Body of pancreas (tissue), 4 donors: ENCODE results near the gene AFF3. TPM values are rescaled to one million over a fixed set of nuclear protein-coding genes. Genes with fewer than 3 reads are reported as not detected.

Source experiments
- ATAC-seq: fragments of 150-250 bp; one replicate; pipeline ENCODE4 v1.9.1; 2016
- DNase-seq, 4 donors: peaks; one replicate each; pipeline ENCODE4 v3.0.0-alpha.2; 2019
- H3K27ac ChIP-seq, 4 donors: fragments of 200-600 bp; sonication (generic); 1 replicate in 3 of 4; 2 replicates in 1 of 4; pipeline versions ENCODE4 v1.5.1 to v1.6.1; 2016 to 2019; ENCODE audit warnings: mild to moderate bottlenecking in 1 of 4, mixed read lengths in 1 of 4, moderate library complexity in 1 of 4
- H3K27me3 ChIP-seq, 2 donors: fragments of 200-600 bp; sonication (generic); one replicate each; pipeline ENCODE4 v1.6.0; 2016; ENCODE audit warnings: mild to moderate bottlenecking in 1 of 2
- H3K36me3 ChIP-seq, 2 donors: fragments of 200-600 bp; sonication (generic); replicated peaks in 1 of 2; 2 replicates each; pipeline ENCODE4 v1.5.1; 2016; ENCODE audit warnings: low read depth in 2 of 2; ENCODE audit not compliant: insufficient read depth in 1 of 2
- H3K4me1 ChIP-seq: fragments of 200-600 bp; sonication (generic); one replicate; pipeline ENCODE4 v1.6.0; 2016
- H3K4me3 ChIP-seq, 2 donors: fragments of 200-600 bp; sonication (generic); 1 replicate in 1 of 2; 2 replicates in 1 of 2; pipeline ENCODE4 v1.5.1; 2016 to 2019
- H3K9me3 ChIP-seq, 3 donors: fragments of 200-600 bp; sonication (generic); 1 replicate in 2 of 3; 2 replicates in 1 of 3; pipeline ENCODE4 v1.5.1; 2016
- POLR2A ChIP-seq, 3 donors: fragments of 450-650 bp; IDR thresholded peaks; one replicate each; pipeline ENCODE4 v1.6.1; 2016; ENCODE audit warnings: antibody characterized with exemption in 3 of 3, mild to moderate bottlenecking in 2 of 3
- WGBS, 2 donors: methylation state at CpG; one replicate each; pipeline ENCODE4 v1.1.5; 2017; 5-methylcytosine and 5-hydroxymethylcytosine counted together
- intact Hi-C: fragments of 100-400 bp; cut with DNase I; formaldehyde crosslinking; loops from one replicate; pipeline ENCODE4 v1.15.1; 2023
- total RNA-seq, 2 donors: library from RNA; depleted of rRNA; stranded (reverse); fragments of >200 nt; gene quantifications; one replicate each; pipeline ENCODE4 v1.1.0, GENCODE V29; 2016
- TF ChIP-seq, protein P1 (sequence below), 7 experiments: fragments of 450-650 bp in 4 of 7; fragments of 200-600 bp in 3 of 7; sonication (generic) in 3 of 7; IDR thresholded peaks; one replicate each; pipeline ENCODE4 v1.5.1; 2016 to 2019; ENCODE audit warnings: antibody characterized with exemption in 7 of 7

AFF3 gene
- total RNA-seq, 2 donors from 2014 or later, result 0.52 to 0.99 TPM

DNA sequence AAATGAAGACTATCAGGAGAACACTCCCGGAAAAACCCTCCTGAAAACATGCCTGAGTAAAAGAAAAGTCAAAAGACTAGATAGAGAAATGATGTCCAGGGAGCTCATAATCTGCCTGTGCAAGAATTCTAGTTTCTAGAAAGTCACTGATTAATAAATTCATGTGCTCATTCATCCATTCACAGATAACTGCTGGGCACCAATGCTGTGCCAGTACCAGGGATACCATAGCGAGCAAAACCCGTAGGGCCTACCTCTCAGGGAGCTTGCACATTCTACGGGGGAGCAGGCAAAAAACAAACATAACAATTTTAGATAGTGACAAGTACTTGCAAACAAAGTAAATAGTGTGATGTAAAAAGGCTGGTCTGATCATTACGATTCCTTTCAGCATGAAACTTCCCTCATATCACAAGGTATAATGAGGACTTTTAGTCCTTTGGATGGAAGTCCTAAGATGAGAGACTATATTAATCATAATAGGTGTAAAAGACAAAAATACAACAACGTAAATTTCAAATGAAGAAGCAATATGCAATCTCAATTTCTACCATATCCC lies 289.9 kb downstream of the AFF3 start:
- Histone ChIP-seq H3K4me1 (peaks cover 16% of the 10 kb centered on the region), H3K4me3 (no peak overlapping the region), H3K36me3 (no peaks in the 10 kb centered on the region), H3K9me3 (no peaks in the 10 kb centered on the region), H3K27me3 (no peaks in the 10 kb centered on the region), H3K27ac (peak overlapping the region in 1 of 4 donors; percentile 45)
- no peak for DNase-seq
- 56 to 58% methylated on average over 6 of the region's 6 CpGs for WGBS, 2 donors
- no peak for ATAC-seq
- intact Hi-C loops, result no loop called here
- TF ChIP-seq POLR2A (IDR thresholded peaks at IDR 0.05), result no peak
- TF ChIP-seq, protein P1, sequence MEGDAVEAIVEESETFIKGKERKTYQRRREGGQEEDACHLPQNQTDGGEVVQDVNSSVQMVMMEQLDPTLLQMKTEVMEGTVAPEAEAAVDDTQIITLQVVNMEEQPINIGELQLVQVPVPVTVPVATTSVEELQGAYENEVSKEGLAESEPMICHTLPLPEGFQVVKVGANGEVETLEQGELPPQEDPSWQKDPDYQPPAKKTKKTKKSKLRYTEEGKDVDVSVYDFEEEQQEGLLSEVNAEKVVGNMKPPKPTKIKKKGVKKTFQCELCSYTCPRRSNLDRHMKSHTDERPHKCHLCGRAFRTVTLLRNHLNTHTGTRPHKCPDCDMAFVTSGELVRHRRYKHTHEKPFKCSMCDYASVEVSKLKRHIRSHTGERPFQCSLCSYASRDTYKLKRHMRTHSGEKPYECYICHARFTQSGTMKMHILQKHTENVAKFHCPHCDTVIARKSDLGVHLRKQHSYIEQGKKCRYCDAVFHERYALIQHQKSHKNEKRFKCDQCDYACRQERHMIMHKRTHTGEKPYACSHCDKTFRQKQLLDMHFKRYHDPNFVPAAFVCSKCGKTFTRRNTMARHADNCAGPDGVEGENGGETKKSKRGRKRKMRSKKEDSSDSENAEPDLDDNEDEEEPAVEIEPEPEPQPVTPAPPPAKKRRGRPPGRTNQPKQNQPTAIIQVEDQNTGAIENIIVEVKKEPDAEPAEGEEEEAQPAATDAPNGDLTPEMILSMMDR (IDR thresholded peaks at IDR 0.05), result no peak

DNA sequence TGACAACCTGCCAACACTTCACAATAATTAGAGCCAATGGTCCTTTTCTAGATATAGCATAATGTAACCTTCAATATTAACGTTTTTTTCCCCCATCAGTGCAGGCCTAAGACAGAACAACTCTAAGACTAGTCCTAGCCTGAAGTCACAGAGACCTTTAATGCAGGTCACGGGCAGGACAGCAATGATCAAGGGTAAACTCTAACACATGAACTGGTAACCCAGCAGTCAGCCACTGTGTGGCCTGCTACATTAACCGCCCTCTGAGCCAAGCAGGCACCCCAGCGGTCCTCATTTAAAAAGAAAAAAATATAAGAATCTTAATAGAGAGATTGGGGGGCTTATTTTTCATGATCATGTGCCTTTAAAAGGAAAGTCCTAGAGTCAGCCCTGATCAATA lies 290.6 kb downstream of the AFF3 start:
- Histone ChIP-seq H3K9me3 (no peaks in the 10 kb centered on the region), H3K27ac (peak overlapping the region in 1 of 4 donors; percentile 45), H3K4me3 (no peak overlapping the region), H3K36me3 (no peaks in the 10 kb centered on the region), H3K27me3 (no peaks in the 10 kb centered on the region), H3K4me1 (peaks cover 16% of the 10 kb centered on the region)
- DNase-seq (no peak), ATAC-seq (no peak)
- TF ChIP-seq, protein P1 (IDR thresholded peaks at IDR 0.05), result no peak
- TF ChIP-seq POLR2A (IDR thresholded peaks at IDR 0.05), result no peak
- 73 to 78% methylated on average over 4 of the region's 4 CpGs for WGBS, 2 donors
- intact Hi-C loops, result no loop called here

DNA sequence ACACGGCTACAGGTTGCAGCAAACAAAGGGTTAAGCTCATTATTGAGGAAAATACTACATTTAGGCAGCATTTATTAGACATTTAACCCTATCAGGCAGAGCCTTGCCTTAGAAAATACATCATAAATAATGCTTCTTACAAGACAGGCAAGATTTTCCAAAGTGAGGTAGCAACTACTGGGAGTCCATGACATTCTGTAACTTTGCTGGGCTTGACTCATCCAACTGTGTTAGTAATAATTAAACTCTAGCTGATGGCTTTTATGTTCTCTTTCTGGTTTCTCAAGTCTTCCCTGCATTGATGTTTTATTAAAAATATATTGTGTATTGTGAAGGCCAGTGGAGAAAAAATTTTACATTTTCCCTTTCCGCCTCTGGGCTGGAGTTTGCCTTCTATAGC lies 291.3 kb downstream of the AFF3 start:
- no peak overlapping the region for H3K4me3 ChIP-seq
- ATAC-seq (no peak), DNase-seq (no peak)
- WGBS, 2 donors, result 62 to 71% methylated on average over 2 of the region's 2 CpGs
- no peaks in the 10 kb centered on the region for H3K27me3 ChIP-seq
- peaks cover 16% of the 10 kb centered on the region for H3K4me1 ChIP-seq
- H3K27ac ChIP-seq, result no peak overlapping the region
- H3K36me3 ChIP-seq, result no peaks in the 10 kb centered on the region
- intact Hi-C loops, result no loop called here
- no peaks in the 10 kb centered on the region for H3K9me3 ChIP-seq
- TF ChIP-seq, protein P1 (IDR thresholded peaks at IDR 0.05), result no peak
- no peak for TF ChIP-seq POLR2A (IDR thresholded peaks at IDR 0.05)

DNA sequence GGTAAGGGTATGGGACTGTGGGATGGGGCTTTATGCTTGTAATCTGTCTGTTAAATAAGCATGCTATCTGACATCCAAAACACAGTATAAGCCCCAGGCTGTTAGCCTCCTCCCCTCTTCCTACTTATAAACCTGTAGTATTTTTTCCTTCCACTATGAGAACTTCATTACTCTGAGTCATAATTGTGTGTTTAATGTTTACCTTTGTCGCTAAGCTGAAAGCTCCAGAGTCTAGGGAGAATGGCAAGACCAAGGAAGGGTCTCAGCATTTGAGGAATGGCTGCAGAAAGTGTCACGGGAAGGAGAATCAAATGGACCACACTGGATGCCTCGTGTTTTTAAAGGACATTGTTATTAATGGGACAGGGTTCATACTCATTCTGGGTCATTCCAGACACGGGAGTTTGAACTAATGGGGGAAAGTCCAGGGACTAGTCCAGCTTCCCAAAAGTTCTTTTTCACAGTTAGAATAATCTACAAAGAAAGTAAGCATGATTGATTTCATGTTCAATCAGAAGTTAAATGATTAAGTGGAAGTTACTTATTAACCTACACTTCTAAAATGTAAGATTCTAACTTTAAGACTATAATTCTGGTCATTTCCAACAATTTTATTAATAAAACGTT lies 292.2 kb downstream of the AFF3 start:
- H3K4me3 ChIP-seq, result no peak overlapping the region
- ATAC-seq (no peak), DNase-seq (no peak)
- H3K4me1 ChIP-seq, result peaks cover 16% of the 10 kb centered on the region
- 12 to 15% methylated on average over 5 of the region's 5 CpGs for WGBS, 2 donors
- intact Hi-C loops, result no loop called here
- TF ChIP-seq POLR2A (IDR thresholded peaks at IDR 0.05), result no peak
- TF ChIP-seq, protein P1 (IDR thresholded peaks at IDR 0.05), result peak in 1 of 7 experiments; percentile 9
- H3K36me3 ChIP-seq, result no peaks in the 10 kb centered on the region
- no peaks in the 10 kb centered on the region for H3K9me3 ChIP-seq
- H3K27ac ChIP-seq, result peak overlapping the region in 1 of 4 donors; percentile 3
- H3K27me3 ChIP-seq, result no peaks in the 10 kb centered on the region
